ENCODE data around the gene TSPAN9.
A peak's percentile ranks its signal among the peaks of the same experiment; 100 is the strongest.

The TSPAN9 gene

DNA sequence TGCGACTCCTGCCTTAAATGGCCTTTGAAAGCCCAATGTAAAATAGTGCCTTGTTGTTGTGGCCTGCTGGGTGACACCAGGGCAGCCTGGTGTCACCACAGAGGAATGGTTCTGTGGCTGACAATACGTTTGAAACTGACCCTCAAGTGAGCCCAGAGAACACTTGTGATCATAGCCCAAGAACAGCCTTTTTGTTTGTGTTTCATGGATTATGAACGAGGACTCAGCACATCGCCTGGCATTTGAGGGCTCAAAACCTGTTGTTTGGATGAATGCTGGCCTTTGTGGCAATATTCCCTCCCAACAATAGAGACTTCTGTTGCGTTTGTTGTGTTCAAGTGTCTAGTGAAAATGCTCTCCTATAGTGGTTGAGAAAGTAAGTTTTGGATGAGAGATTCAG lies 48.5 kb downstream of the TSPAN9 start:
- DNase-seq = no peak

DNA sequence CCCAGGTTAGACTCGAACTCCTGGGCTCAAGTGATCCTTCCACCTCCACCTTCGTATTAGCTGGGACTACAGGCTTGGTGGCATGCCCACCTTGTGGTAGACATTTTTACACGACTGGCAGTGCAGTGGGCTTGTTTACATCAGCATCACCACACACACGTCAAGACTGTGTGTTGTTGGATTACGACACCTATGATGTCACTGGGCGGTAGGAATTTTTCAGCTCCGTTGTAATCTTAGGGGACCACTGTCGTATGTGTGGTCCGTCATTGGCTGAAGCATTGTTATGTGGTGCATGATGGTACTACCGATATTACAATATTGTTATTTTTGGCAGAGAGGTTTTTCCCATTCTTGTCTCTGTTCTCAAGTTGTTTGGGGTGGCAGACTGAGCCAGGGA lies 50.7 kb downstream of the TSPAN9 start:
- no peak for DNase-seq

DNA sequence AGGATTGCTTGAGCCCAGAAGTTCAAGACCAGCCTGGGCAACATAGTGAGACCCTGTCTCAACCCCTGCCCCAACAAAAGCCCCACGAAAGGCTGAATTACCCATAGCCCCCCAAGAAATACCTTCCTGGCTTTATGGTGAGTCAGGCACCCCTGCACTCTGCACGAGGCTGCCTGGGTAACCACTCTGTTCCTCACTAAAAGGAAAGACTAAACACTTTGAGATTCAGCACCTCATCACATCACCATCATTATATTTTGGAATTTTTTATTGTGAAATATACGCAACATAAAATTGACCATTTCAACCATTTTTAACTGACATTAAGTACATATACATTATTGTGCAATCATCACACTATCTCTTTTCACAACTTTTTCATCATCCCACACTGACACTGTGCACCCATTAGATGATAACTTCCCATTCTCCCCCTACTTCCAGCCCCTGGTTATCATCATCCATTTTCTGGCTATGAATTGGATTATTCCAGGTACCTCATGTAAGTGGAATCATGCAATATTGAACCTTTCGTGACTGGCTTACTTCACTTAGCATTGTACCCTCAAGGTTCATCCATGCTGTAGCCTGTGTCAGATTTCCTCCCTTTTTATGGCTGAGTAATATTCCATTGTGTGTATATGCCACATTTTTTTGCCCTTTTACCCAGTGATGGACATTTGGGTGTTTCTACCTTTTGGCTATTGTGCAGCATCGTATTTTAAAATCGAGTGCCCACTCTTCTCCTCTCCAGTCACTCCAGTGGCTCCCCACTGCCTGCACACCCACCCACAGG lies 51.5 kb downstream of the TSPAN9 start:
- DNase-seq = no peak

DNA sequence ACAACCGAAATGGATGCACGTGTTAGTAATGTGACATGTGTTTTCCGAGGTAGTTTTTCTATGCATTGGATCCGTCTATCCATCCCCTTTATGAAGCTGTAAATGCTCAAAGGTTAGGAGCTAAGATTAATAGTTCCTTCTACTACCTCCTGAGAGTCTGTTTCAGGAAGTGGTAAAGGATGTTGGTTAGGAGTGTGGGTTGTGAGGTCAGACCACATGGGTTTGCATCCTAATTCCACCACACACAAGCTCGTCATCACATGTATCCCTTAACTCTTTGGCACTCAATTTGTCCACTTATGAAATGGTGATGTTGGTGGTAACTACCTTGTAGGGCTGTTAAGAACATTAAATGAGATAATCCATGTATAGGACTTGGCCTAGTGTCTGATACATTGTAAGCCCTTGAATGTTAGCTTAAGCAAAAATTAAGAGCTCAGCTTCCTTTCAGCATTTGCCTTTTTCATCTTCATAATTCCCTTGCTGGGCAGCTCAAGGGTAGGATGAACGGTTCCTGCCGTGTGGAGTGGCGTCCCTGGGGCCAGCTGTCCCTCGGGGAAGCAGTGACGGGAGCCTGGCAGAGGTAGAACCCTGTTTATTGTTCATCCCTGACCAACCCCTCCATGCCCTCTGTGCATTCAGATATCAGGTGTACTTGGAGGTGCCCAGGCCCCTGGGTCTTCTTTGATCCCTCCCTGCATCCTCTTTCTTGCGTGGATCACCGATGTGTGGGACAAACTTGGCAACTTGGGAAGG lies 52.3 kb downstream of the TSPAN9 start:
- DNase-seq = no peak

- no peak for DNase-seq
These were observed 53.1 kb downstream of the TSPAN9 start for GRCh38 chr12:3130057-3130830.

GRCh38 chr12:3131129-3131528 lies 54.0 kb downstream of the TSPAN9 start:
- DNase-seq = no peak

DNA sequence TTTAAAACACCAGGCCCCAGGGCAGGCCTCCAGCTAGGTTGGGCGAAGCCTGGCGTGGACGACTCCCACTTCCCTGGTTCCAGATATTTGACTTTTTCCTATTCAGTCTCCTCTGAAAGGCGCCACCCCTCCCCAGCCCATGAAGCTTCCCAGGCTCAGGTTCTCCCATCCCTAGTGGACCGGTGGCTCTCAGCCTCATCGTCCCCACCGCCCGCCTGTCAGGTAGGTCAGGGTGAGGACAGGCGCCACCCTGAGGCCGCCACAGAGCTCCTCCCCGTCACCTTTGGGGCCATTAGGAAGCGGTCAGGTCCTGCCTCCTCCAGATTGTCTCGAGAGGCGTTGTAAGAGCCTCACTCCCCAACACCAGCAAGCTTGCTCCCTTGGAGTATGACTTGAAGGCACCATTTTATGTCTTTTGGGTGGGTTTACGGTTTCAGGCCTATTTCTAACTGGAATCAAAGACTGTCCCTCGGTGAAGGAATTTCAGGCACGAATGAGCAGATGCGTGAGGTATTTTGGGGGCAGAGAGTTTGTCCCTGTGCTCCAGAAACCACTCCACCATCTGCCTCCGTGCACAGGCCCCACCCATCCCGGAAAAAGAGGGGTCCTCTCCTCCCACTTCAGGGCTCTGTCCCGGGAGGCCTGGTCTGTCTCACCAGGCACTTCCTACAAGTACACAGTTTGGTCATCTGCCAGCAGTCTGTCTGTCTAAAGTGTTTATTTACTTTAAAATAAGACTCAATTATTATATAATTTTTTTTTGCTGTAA lies 55.6 kb downstream of the TSPAN9 start:
- no peak for DNase-seq

DNA sequence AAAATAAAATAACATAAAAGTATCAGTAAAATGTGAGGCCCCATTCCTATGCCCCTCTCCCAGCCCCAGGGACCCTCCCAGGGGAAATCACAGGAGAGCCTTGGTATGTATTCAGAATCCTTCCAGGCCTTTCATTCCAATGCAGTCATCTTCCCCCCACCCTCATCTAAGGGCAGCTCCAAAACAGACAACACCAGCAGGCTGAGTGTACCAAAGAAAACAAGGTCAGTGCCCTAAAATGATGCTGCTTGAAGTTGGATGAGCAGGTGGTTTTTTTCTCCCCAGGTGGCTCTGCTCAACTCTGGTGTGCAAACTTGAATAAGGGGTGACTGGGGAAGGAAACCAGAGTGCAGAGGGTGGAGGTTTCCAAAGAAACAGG lies 56.2 kb downstream of the TSPAN9 start:
- DNase-seq = no peak

- no peak for DNase-seq
These were observed 56.9 kb downstream of the TSPAN9 start for GRCh38 chr12:3134126-3134525.

DNA sequence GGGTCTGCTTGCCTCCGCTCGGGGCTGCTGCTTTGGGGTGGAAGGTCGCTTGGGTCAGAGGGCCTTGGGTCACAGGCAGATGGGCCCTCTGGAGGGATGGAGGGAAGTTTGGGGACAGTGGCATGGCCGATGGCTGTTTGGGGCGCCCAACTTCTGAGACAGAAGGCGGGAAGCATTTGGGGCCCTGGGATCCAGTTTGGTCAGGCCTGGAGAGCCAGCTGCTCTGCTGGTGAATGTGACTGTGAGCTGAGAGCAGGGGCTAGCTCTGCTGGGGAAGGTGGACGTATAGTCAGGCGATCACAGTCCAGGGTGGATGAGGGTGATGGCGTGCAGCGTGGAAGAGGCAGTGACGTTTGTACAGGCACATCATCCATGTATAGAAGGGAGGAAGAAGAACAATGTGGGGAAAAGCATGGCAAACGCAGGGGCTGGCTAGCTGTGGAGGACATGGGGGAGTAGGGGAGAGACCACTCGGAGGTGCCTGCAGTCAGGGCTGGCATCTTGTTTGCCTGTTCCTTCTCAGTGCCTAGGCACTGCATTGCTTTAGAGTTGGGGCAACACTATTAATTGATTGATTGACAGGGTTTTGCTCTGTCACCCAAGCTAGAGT lies 57.5 kb downstream of the TSPAN9 start:
- DNase-seq = no peak

- DNase-seq = peak; percentile 32
These were observed 58.6 kb downstream of the TSPAN9 start for GRCh38 chr12:3135522-3136461.

DNA sequence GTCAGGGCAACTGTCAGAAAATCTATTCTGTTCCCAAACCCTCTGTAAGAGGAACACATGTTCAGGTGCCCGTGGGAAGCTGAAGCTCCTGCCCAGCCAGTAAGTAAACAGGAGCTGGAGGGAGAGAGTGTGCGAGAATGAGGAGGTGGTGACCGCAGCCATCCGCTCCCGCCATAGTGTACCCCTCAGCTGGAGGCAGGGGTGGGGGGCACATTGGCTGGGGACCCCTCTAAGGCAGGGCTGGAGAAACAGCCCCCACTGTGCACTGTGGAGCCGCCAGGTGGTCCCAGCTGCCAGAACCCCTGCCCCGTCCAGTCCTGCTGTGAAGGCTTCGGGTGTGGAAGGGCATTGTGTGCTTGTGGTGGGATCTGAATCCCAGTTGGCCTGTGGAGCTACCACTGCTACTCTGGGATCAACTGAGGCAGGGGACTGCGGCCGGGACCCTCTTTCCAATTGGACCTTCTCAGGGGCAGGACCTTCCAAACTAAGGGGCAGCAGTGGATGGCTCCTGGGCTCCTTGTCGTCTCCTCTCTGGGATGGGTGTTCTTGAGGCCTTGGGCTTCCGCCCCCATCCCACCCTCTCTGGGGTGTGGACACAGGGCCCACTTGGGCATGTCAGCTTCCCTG lies 59.6 kb downstream of the TSPAN9 start:
- DNase-seq = no peak

DNA sequence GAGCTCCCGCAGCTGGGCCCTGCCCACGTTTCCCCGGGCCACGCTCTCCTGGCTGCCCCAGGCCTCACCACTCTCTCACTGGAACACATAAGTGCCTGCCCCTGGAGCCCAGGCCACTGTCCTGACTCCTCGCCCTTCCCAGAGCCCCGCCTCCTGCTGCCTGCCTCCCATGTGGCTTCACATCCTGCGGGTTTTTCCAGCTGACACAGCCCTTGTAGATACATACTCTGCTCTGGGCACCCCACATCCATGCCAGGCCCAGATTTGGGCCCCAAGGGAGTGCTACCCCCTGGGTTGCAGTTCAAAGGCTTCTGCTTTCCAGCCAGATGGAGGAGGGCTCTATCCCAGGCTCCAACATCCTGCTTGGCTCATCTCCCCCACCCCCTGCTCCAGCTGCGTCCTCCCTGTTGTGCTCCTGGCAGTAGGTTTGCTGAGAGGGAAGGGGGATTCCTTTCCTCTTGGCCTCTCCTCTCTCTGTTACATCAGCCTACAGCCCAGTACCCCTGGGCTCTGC lies 60.1 kb downstream of the TSPAN9 start:
- DNase-seq = no peak

DNA sequence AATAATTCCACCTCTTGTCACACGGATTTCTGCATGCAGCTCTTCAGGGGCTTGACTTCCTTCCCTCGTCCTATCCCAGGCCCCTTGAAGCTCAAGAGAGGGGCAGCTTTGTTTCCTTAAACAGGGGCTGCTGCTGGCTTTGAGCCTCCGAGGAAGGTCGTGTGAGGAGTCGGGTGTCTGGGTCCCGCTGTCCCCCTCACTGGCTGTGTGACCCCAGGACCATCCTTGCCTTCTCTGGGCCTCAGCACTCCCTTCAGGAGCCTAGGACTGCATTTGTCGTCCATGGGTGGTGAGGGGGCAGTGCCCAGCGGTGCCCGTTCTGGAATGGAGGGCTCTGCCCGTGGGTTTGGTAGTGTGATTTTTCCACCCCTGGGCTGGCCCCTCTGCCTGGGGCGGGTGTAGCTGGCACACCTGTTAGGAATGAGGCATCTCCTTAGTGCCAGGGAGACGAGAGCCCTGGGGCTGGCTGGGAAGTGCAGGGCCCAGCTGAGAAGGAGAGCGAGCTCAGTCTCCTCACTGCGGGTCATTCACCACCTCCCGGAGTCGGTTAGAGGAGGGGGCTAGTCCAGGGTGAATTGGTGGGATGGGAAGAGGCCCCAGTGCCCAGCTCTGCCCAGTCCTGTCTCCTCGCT lies 60.8 kb downstream of the TSPAN9 start:
- no peak for DNase-seq

- DNase-seq = no peak
These were observed 61.8 kb downstream of the TSPAN9 start for GRCh38 chr12:3138941-3139511.

GRCh38 chr12:3139760-3140159 lies 62.6 kb downstream of the TSPAN9 start:
- no peak for DNase-seq

DNA sequence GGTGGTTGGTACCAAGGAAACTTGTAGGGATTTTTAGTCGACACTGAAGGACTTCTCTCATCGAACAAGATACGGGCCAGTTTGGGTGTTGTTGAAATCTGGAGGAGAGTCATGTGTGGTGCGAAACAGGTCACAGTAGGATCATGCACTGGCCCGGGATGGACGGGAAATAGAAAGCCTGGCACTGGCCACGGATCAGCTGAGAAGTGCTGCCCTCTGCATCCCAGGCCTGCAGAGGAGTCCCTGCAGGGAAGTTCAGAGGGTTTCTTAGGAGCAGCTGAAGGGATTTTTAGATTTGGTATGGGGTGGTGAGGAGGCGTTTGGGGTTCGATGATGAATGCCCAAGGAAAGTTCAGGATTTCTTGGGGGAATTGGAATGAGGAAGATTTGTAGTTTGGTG lies 63.1 kb downstream of the TSPAN9 start:
- no peak for DNase-seq

DNA sequence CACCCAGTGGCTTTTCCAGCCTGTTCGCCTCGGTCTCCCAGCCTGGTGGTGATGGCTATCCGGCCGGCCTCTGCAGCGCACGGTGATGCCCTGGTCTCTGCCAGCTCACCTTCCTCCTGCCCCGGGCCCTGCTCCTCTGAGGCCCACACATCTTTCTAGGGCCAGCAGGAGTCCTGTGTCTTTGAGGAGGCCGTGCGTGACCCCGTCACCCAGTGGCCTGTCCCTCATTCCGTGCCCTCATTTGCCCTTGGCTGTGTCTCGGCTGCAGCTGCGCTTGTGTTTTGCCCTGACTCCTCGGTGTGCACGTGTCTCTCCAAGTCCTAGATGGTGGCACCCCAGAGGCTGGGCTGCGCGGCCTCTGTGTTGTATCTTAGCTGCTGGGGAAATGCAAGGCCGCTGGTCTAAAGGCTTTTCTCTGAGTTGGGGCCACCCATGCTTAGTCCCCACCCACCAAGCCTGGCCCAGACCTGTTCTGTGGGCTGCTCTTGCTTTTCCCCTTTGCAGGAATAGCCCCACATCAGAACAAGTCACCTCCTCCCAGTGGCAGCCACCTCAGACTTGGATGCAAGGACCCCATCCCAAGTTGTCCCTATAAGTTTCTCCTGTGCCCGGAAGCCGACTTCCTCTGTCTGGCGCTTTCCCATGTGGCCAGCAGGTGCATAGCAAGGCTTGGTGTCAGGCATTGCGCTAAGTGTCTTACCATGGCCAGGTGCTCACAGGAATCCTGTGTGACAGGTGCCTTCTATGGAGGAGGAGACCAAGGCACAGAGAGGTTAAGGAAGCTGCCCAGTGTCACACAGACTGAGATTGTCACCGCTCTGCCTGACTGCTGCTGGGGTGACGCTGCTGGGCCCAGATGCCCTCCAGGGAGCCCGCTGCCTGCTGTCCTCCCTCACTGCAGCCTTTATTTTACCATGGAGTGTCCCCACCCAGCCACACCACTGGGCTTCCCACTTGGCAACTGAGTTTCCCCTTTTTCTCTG lies 64.5 kb downstream of the TSPAN9 start:
- DNase-seq = no peak
